Peyer's patch (tissue), 4 donors: ENCODE results near the gene LTBP1. TPM values are rescaled to one million over a fixed set of nuclear protein-coding genes. Genes with fewer than 3 reads are reported as not detected.
"Not testable (repeated sequence)": the region's sequence is repeated elsewhere in the genome, so short reads cannot be mapped to it uniquely, and the experiment has no call there.

Experiments used
- DNase-seq, 3 donors: peaks; one replicate each; pipeline ENCODE4 v3.0.0-alpha.2; 2017 to 2019
- H3K27ac ChIP-seq, 4 donors: fragments of 200-600 bp; sonication (generic); one replicate each; pipeline ENCODE4 v1.5.1; 2016 to 2019
- H3K27me3 ChIP-seq, 2 donors: fragments of 200-600 bp; sonication (generic); one replicate each; pipeline ENCODE4 v1.5.1; 2019
- H3K36me3 ChIP-seq, 3 donors: fragments of 200-600 bp; sonication (generic); one replicate each; pipeline ENCODE4 v1.5.1; 2016 to 2019
- H3K4me1 ChIP-seq, 4 donors: fragments of 200-600 bp; sonication (generic); one replicate each; pipeline ENCODE4 v1.5.1; 2016 to 2019
- H3K4me3 ChIP-seq, 4 donors: fragments of 200-600 bp; sonication (generic); 1 replicate in 3 of 4; 2 replicates in 1 of 4; pipeline ENCODE4 v1.5.1; 2016 to 2019; ENCODE audit warnings: mild to moderate bottlenecking in 1 of 4
- H3K9me3 ChIP-seq, 4 donors: fragments of 200-600 bp; sonication (generic); one replicate each; pipeline ENCODE4 v1.5.1; 2016 to 2019; ENCODE audit warnings: mild to moderate bottlenecking in 1 of 4
- CTCF ChIP-seq, 6 experiments: fragments of 450-650 bp in 4 of 6; fragments of 200-600 bp in 2 of 6; sonication (generic) in 1 of 6; IDR thresholded peaks; one replicate each; pipeline ENCODE4 v1.5.1; 2017 to 2019; ENCODE audit warnings: antibody characterized with exemption in 6 of 6, mild to moderate bottlenecking in 3 of 6, moderate library complexity in 1 of 6
- POLR2A ChIP-seq, 2 donors: fragments of 450-650 bp; IDR thresholded peaks; one replicate each; pipeline ENCODE4 v1.5.1; 2017; ENCODE audit warnings: antibody characterized with exemption in 2 of 2, mild to moderate bottlenecking in 2 of 2, moderate library complexity in 2 of 2
- total RNA-seq, 4 donors: library from RNA; depleted of rRNA; stranded (reverse); fragments of >200 nt; gene quantifications; one replicate each; pipeline ENCODE4 v1.1.0, GENCODE V29; 2016

LTBP1 gene
- total RNA-seq, 4 donors from 2014 or later, result 8.6 to 23.1 (median 13.1) TPM

GRCh38 chr2:32904074-32904473, 42.7 kb upstream of the LTBP1 start:
- DNase-seq, result no peak
- no peak for TF ChIP-seq CTCF (IDR thresholded peaks at IDR 0.05)
- TF ChIP-seq POLR2A (IDR thresholded peaks at IDR 0.05), result no peak
- H3K4me1 ChIP-seq, result no peaks in the 10 kb centered on the region
- H3K36me3 ChIP-seq, result no peaks in the 10 kb centered on the region
- no peaks in the 10 kb centered on the region for H3K27me3 ChIP-seq
- H3K4me3 ChIP-seq, result no peak overlapping the region
- H3K27ac ChIP-seq, result no peak overlapping the region
- no peaks in the 10 kb centered on the region for H3K9me3 ChIP-seq

GRCh38 chr2:32904751-32905150, 42.0 kb upstream of the LTBP1 start:
- no peaks in the 10 kb centered on the region for H3K9me3 ChIP-seq
- no peak overlapping the region for H3K27ac ChIP-seq
- no peaks in the 10 kb centered on the region for H3K36me3 ChIP-seq
- H3K27me3 ChIP-seq, result no peaks in the 10 kb centered on the region
- no peaks in the 10 kb centered on the region for H3K4me1 ChIP-seq
- DNase-seq, result no peak
- TF ChIP-seq CTCF (IDR thresholded peaks at IDR 0.05) (no peak), POLR2A (IDR thresholded peaks at IDR 0.05) (no peak)
- H3K4me3 ChIP-seq, result no peak overlapping the region

GRCh38 chr2:32905270-32905669, 41.5 kb upstream of the LTBP1 start:
- Histone ChIP-seq H3K27ac (no peak overlapping the region), H3K4me3 (no peak overlapping the region), H3K9me3 (no peaks in the 10 kb centered on the region), H3K27me3 (no peaks in the 10 kb centered on the region), H3K4me1 (no peaks in the 10 kb centered on the region), H3K36me3 (no peaks in the 10 kb centered on the region)
- no peak for DNase-seq
- TF ChIP-seq POLR2A (IDR thresholded peaks at IDR 0.05), result no peak
- no peak for TF ChIP-seq CTCF (IDR thresholded peaks at IDR 0.05)

- H3K4me3 ChIP-seq, result no peak overlapping the region
- H3K36me3 ChIP-seq, result no peaks in the 10 kb centered on the region
- H3K4me1 ChIP-seq, result no peaks in the 10 kb centered on the region
- no peaks in the 10 kb centered on the region for H3K9me3 ChIP-seq
- H3K27ac ChIP-seq, result no peak overlapping the region
- H3K27me3 ChIP-seq, result no peaks in the 10 kb centered on the region
- no peak for TF ChIP-seq POLR2A (IDR thresholded peaks at IDR 0.05)
- TF ChIP-seq CTCF (IDR thresholded peaks at IDR 0.05), result no peak
- DNase-seq, result no peak
Measured at GRCh38 chr2:32910883-32911598, 35.7 kb upstream of the LTBP1 start.

- Histone ChIP-seq H3K9me3 (no peaks in the 10 kb centered on the region), H3K4me1 (no peaks in the 10 kb centered on the region), H3K4me3 (no peak overlapping the region), H3K27ac (no peak overlapping the region), H3K27me3 (no peaks in the 10 kb centered on the region), H3K36me3 (no peaks in the 10 kb centered on the region)
- no peak for TF ChIP-seq POLR2A (IDR thresholded peaks at IDR 0.05)
- TF ChIP-seq CTCF (IDR thresholded peaks at IDR 0.05), result no peak
- no peak for DNase-seq
Measured at GRCh38 chr2:32915694-32916093, 31.1 kb upstream of the LTBP1 start.

GRCh38 chr2:32918774-32919173, 28.0 kb upstream of the LTBP1 start:
- H3K27ac ChIP-seq, result no peak overlapping the region

GRCh38 chr2:32919901-32920300, 26.9 kb upstream of the LTBP1 start:
- not testable (repeated sequence) for H3K27ac ChIP-seq

More at GRCh38 chr2:32918774-32919173, 28.0 kb upstream of the LTBP1 start:
- no peak for DNase-seq
- no peak overlapping the region for H3K4me3 ChIP-seq
- TF ChIP-seq CTCF (IDR thresholded peaks at IDR 0.05), result no peak
- no peak for TF ChIP-seq POLR2A (IDR thresholded peaks at IDR 0.05)
- no peaks in the 10 kb centered on the region for H3K27me3 ChIP-seq
- no peaks in the 10 kb centered on the region for H3K9me3 ChIP-seq
- no peaks in the 10 kb centered on the region for H3K36me3 ChIP-seq
- no peaks in the 10 kb centered on the region for H3K4me1 ChIP-seq

GRCh38 chr2:32921486-32921885, 25.3 kb upstream of the LTBP1 start:
- H3K9me3 ChIP-seq, H3K4me1 ChIP-seq, DNase-seq, H3K27ac ChIP-seq, H3K27me3 ChIP-seq, H3K36me3 ChIP-seq, H3K4me3 ChIP-seq: not testable (repeated sequence)

More at GRCh38 chr2:32919901-32920300, 26.9 kb upstream of the LTBP1 start:
- not testable (repeated sequence) for H3K4me1 ChIP-seq, DNase-seq, H3K36me3 ChIP-seq, H3K4me3 ChIP-seq, H3K27me3 ChIP-seq, H3K9me3 ChIP-seq
